Peyer's patch (tissue), 4 donors: Measurements from ENCODE around the gene IDH3B.

ENCODE experiments used
- POLR2A ChIP-seq, 2 donors: fragments of 450-650 bp; IDR thresholded peaks; one replicate each; pipeline ENCODE4 v1.5.1; 2017; ENCODE audit warnings: antibody characterized with exemption in 2 of 2, mild to moderate bottlenecking in 2 of 2, moderate library complexity in 2 of 2
- TF ChIP-seq, protein P1 (sequence below), 6 experiments: fragments of 450-650 bp in 4 of 6; fragments of 200-600 bp in 2 of 6; sonication (generic) in 1 of 6; IDR thresholded peaks; one replicate each; pipeline ENCODE4 v1.5.1; 2017 to 2019; ENCODE audit warnings: antibody characterized with exemption in 6 of 6, mild to moderate bottlenecking in 3 of 6, moderate library complexity in 1 of 6

DNA sequence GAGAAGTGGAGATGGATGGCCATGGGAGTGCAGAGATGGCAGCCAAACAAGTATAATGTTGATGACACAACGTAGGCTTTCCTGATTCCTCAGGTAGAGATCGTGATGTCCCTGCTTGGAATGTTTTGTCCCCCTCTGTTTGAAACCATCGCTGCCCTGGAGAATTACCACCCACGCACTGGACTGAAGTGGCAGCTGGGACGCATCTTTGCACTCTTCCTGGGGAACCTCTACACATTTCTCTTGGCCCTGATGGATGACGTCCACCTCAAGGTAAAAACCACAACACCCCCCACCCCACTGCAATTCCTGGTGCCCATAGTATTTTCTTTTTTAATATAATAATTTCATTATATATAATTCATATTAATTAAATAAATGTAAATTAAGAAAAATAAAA is 53.7 kb downstream of the IDH3B start:
- TF ChIP-seq, protein P1, sequence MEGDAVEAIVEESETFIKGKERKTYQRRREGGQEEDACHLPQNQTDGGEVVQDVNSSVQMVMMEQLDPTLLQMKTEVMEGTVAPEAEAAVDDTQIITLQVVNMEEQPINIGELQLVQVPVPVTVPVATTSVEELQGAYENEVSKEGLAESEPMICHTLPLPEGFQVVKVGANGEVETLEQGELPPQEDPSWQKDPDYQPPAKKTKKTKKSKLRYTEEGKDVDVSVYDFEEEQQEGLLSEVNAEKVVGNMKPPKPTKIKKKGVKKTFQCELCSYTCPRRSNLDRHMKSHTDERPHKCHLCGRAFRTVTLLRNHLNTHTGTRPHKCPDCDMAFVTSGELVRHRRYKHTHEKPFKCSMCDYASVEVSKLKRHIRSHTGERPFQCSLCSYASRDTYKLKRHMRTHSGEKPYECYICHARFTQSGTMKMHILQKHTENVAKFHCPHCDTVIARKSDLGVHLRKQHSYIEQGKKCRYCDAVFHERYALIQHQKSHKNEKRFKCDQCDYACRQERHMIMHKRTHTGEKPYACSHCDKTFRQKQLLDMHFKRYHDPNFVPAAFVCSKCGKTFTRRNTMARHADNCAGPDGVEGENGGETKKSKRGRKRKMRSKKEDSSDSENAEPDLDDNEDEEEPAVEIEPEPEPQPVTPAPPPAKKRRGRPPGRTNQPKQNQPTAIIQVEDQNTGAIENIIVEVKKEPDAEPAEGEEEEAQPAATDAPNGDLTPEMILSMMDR (IDR thresholded peaks at IDR 0.05) = no peak
- TF ChIP-seq POLR2A (IDR thresholded peaks at IDR 0.05) = no peak
